Endothelial cell of umbilical vein (primary cell): ENCODE results near the gene CAPG. TPM values are rescaled to one million over a fixed set of nuclear protein-coding genes. Genes with fewer than 3 reads are reported as not detected.

Experiments used
- BruUV-seq: library from RNA; stranded (reverse); fragments of 400-500 nt; replicated peaks from 2 replicates; lab custom pipeline; 2021; lab: Mats Ljungman, UMichigan
- CTCF ChIA-PET: fragments of 300-600, 350-600 bp; sonication (Branson Sonifier 250); formaldehyde crosslinking; loops from one replicate; lab custom pipeline; 2021; ENCODE audit warnings: antibody characterized with exemption, inconsistent platforms; lab: Charles Lee
- POLR2A ChIA-PET: fragments of 300-600, 350-600 bp; sonication (Branson Sonifier 250); formaldehyde crosslinking; loops from one replicate; lab custom pipeline; 2021; ENCODE audit warnings: antibody characterized with exemption, inconsistent platforms; lab: Charles Lee
- DNase-seq: peaks from one replicate; pipeline ENCODE4 v3.0.0-alpha.2; 2011; ENCODE audit warnings: low read depth, low spot score
- FAIRE-seq: peaks from 2 replicates; lab custom pipeline; 2011; peaks lifted over from hg19 to GRCh38; lab: Jason Lieb, UNC
- H2AFZ ChIP-seq: 2 replicates; pipeline ENCODE4 v1.6.0; 2012; ENCODE audit warnings: low read depth, low read length, control low read depth, inconsistent platforms
- H3K27ac ChIP-seq: 2 replicates; pipeline ENCODE4 v1.5.1; 2011; ENCODE audit warnings: low read depth, mild to moderate bottlenecking, control low read depth, low read length, moderate library complexity; ENCODE audit not compliant: insufficient read depth
- H3K27me3 ChIP-seq, 2 experiments: 2 replicates each; pipeline versions ENCODE4 v1.6.0 to v1.6.1; 2011; ENCODE audit warnings: low read length in 2 of 2, mixed read lengths in 1 of 2; ENCODE audit not compliant: control insufficient read depth in 2 of 2, insufficient read depth in 2 of 2
- H3K36me3 ChIP-seq, 2 experiments: 2 replicates in 1 of 2; 3 replicates in 1 of 2; pipeline ENCODE4 v1.5.1; 2011; ENCODE audit warnings: low read length in 2 of 2, mild to moderate bottlenecking in 1 of 2, moderate library complexity in 1 of 2; ENCODE audit not compliant: control insufficient read depth in 2 of 2, insufficient read depth in 2 of 2; ENCODE audit errors: extremely low read depth in 1 of 2
- H3K4me1 ChIP-seq: 3 replicates; pipeline ENCODE4 v1.5.1; 2011; ENCODE audit warnings: mild to moderate bottlenecking, low read length; ENCODE audit not compliant: control insufficient read depth, insufficient read depth; ENCODE audit errors: extremely low read depth
- H3K4me2 ChIP-seq: 2 replicates; pipeline ENCODE4 v1.6.1; 2011; ENCODE audit warnings: low read length, control low read depth, mixed read lengths; ENCODE audit not compliant: insufficient read depth
- H3K4me3 ChIP-seq, 3 experiments: fragments of 200-600 bp in 1 of 3; sonication (generic), shearing (Covaris generic) in 1 of 3; replicated peaks in 1 of 3; 2 replicates each; pipeline ENCODE4 v1.5.1; 2011 to 2016; ENCODE audit warnings: control low read depth in 3 of 3, low read length in 3 of 3, mild to moderate bottlenecking in 2 of 3, inconsistent platforms in 1 of 3, low read depth in 1 of 3, moderate library complexity in 1 of 3; ENCODE audit not compliant: insufficient read depth in 1 of 3
- H3K79me2 ChIP-seq: 2 replicates; pipeline ENCODE4 v1.6.0; 2012; ENCODE audit warnings: low read length, inconsistent platforms; ENCODE audit not compliant: control insufficient read depth, insufficient read depth
- H3K9ac ChIP-seq: replicated peaks from 2 replicates; pipeline ENCODE3; 2011; ENCODE audit warnings: low read length, control low read depth; ENCODE audit not compliant: insufficient read depth; ENCODE audit errors: extremely low read depth
- H3K9me1 ChIP-seq: replicated peaks from 3 replicates; pipeline ENCODE4 v1.6.0; 2011; ENCODE audit warnings: mild to moderate bottlenecking, low read length; ENCODE audit not compliant: control insufficient read depth, insufficient read depth; ENCODE audit errors: extremely low read depth
- H3K9me3 ChIP-seq: replicated peaks from 2 replicates; pipeline ENCODE4 v1.5.1; 2012; ENCODE audit warnings: low read length, inconsistent platforms; ENCODE audit not compliant: control insufficient read depth, insufficient read depth
- H4K20me1 ChIP-seq: replicated peaks from 2 replicates; pipeline ENCODE3; 2011; ENCODE audit warnings: mild to moderate bottlenecking, low read length; ENCODE audit not compliant: control insufficient read depth, insufficient read depth; ENCODE audit errors: extremely low read depth
- EZH2 ChIP-seq: IDR thresholded peaks from 2 replicates; pipeline ENCODE4 v1.6.1; 2012; ENCODE audit warnings: borderline replicate concordance, low read depth, mild to moderate bottlenecking, moderate library complexity, low read length, inconsistent platforms; ENCODE audit not compliant: severe bottlenecking
- FOS ChIP-seq: IDR thresholded peaks from 2 replicates; pipeline ENCODE4 v1.6.1; 2011; ENCODE audit warnings: mild to moderate bottlenecking, low read length, moderate library complexity, borderline replicate concordance; ENCODE audit not compliant: insufficient read depth
- GATA2 ChIP-seq: IDR thresholded peaks from 2 replicates; pipeline ENCODE4 v1.7.0; 2011; ENCODE audit warnings: low read depth, mild to moderate bottlenecking, moderate library complexity, mixed read lengths, low read length; ENCODE audit not compliant: insufficient read length, insufficient read depth
- JUN ChIP-seq: IDR thresholded peaks from 2 replicates; pipeline ENCODE4 v1.6.1; 2011; ENCODE audit warnings: borderline replicate concordance, low read depth; ENCODE audit not compliant: insufficient read length, insufficient read depth
- MAX ChIP-seq: IDR thresholded peaks from 2 replicates; pipeline ENCODE4 v1.6.1; 2011; ENCODE audit not compliant: insufficient read depth, insufficient read length
- MYC ChIP-seq: IDR thresholded peaks from one replicate; pipeline ENCODE4 v1.6.1; 2011; ENCODE audit warnings: mild to moderate bottlenecking, low read depth, low read length
- POLR2A ChIP-seq: IDR thresholded peaks from 2 replicates; pipeline ENCODE4 v1.6.1; 2012; ENCODE audit warnings: low read depth, mild to moderate bottlenecking, control low read depth, low read length
- POLR2AphosphoS5 ChIP-seq: IDR thresholded peaks from 2 replicates; pipeline ENCODE4 v1.6.1; 2012; ENCODE audit warnings: low read depth, mild to moderate bottlenecking, control low read depth, low read length, moderate library complexity; ENCODE audit not compliant: insufficient read depth
- dilution Hi-C: fragments of 300-500 bp; cut with MboI; formaldehyde crosslinking; loops from one replicate; pipeline ENCODE4 v1.15.0; 2019; ENCODE audit warnings: low sequenced_read_pairs; ENCODE audit not compliant: extremely low pct_ligation_motif_present
- intact Hi-C: fragments of 100-400 bp; cut with micrococcal nuclease; formaldehyde crosslinking; loops from one replicate; pipeline ENCODE4 v1.10.0; 2022
- polyA plus RNA-seq, 4 experiments: library from polyadenylated mRNA; depleted of rRNA in 3 of 4; stranded (reverse) in 3 of 4; unstranded in 1 of 4; fragments of >200 nt; gene quantifications; 2 replicates each; pipeline versions ENCODE4 v1.2.1 to v1.2.3, GENCODE V29; 2011 to 2012; ENCODE audit warnings: missing spikeins in 1 of 4
- total RNA-seq: library from RNA; stranded (reverse); gene quantifications from 2 replicates; pipeline ENCODE4 v1.2.3, GENCODE V29; 2021
- TF ChIP-seq, protein P1 (sequence below), 2 donors: IDR thresholded peaks; 1 replicate in 1 of 2; 2 replicates in 1 of 2; pipeline ENCODE4 v1.5.1; 2011; ENCODE audit warnings: low read length in 2 of 2, mild to moderate bottlenecking in 2 of 2, moderate library complexity in 2 of 2, control low read depth in 1 of 2, inconsistent platforms in 1 of 2, low read depth in 1 of 2; ENCODE audit not compliant: insufficient read depth in 1 of 2; ENCODE audit errors: extremely low read depth in 1 of 2

Gene CAPG
- total and polyA plus RNA-seq, 2 donors (not counting 3 experiments of a cell fraction or from before 2014, with no cell fraction given) = 107 to 115 TPM

DNA sequence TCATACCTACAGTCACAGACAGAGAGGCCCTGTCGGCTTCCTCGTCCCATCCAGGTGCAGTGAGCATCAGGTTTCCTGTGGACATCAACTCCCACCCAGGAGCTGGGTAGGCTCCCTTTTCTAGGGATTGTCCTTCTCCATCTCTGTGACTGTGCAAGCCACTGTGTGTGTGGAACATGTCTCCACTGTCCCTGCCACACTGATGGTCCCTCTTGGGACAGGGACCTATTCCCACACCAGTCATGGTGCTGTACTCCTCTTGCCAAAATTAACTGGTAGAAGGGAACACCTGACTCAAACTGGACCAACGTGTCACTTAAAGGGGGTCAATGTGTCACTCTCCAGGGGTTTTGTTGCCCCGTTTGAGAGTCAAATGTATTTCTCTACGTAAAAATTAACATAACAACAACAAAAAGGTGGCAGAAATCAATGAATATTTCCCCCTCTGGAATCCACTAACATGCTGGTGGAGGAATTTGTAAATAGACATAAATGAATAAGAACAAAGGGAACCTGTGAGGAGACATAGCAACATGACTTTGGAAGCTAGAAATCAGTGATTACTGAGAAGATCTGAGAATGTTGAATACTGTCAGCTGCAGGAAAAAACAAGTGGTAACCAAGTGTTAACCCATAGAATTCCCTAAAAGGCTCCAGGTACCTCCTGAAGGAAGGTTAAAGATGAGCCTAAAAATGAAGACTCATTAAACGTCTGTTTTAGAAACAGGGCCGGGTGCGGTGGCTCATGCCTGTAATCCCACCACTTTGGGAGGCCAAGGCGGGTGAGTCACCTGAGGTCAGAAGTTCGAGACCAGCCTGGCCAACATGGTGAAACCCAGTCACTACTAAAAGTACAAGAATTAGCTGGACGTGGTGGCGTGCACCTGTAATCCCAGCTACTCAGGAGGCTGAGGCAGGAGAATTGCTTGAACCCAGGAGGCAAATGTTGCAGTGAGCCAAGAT, 48.7 kb upstream of the CAPG start:
- no peak for DNase-seq
- no peaks in the 10 kb centered on the region for H3K79me2 ChIP-seq

More for the DNA sequence above, 48.7 kb upstream of the CAPG start:
- Histone ChIP-seq H3K36me3 (no peaks in the 10 kb centered on the region), H3K9me3 (no peaks in the 10 kb centered on the region), H3K4me1 (no peaks in the 10 kb centered on the region), H3K9me1 (no peaks in the 10 kb centered on the region), H3K4me2 (no peak overlapping the region), H4K20me1 (no peaks in the 10 kb centered on the region), H3K9ac (no peak overlapping the region), H3K27me3 (no peaks in the 10 kb centered on the region), H3K27ac (no peak overlapping the region), H2AFZ (no peak overlapping the region), H3K4me3 (no peak overlapping the region)
- dilution Hi-C loops = no loop called here
- ChIA-PET CTCF (no interaction called here), POLR2A (no interaction called here)
- no peak for FAIRE-seq
- BruUV-seq = no TSS peak
- no peak for TF ChIP-seq POLR2A
- no peak for TF ChIP-seq JUN
- TF ChIP-seq POLR2AphosphoS5 = no peak
- TF ChIP-seq, protein P1, sequence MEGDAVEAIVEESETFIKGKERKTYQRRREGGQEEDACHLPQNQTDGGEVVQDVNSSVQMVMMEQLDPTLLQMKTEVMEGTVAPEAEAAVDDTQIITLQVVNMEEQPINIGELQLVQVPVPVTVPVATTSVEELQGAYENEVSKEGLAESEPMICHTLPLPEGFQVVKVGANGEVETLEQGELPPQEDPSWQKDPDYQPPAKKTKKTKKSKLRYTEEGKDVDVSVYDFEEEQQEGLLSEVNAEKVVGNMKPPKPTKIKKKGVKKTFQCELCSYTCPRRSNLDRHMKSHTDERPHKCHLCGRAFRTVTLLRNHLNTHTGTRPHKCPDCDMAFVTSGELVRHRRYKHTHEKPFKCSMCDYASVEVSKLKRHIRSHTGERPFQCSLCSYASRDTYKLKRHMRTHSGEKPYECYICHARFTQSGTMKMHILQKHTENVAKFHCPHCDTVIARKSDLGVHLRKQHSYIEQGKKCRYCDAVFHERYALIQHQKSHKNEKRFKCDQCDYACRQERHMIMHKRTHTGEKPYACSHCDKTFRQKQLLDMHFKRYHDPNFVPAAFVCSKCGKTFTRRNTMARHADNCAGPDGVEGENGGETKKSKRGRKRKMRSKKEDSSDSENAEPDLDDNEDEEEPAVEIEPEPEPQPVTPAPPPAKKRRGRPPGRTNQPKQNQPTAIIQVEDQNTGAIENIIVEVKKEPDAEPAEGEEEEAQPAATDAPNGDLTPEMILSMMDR (IDR thresholded peaks at IDR 0.05; ENCODE audit: extremely low read depth in 1 of 2, insufficient read depth in 1 of 2, low read depth in 1 of 2, low read length in 2 of 2) = no peak
- no peak for TF ChIP-seq EZH2
- no peak for TF ChIP-seq FOS
- TF ChIP-seq GATA2 = no peak
- no peak for TF ChIP-seq MAX
- no peak for TF ChIP-seq MYC
- intact Hi-C loops = no loop called here
